Right lobe of liver (tissue), 6 donors: ENCODE measurements around the gene PKDREJ. TPM values are rescaled to one million over a fixed set of nuclear protein-coding genes. Genes with fewer than 3 reads are reported as not detected.

Experiments used
- ATAC-seq, 4 donors: fragments of 200-7000 bp; cut with Tn5 transposase; one replicate each; pipeline ENCODE4 v1.9.1; 2020; ENCODE audit warnings: mild to moderate bottlenecking in 4 of 4, moderate library complexity in 4 of 4
- DNase-seq, 3 donors: peaks; one replicate each; pipeline ENCODE4 v3.0.0-alpha.2; 2020
- H3K27ac ChIP-seq, 3 donors: fragments of 200-600 bp; one replicate each; pipeline ENCODE4 v1.8.0; 2022
- H3K27me3 ChIP-seq, 2 donors: fragments of 200-600 bp; one replicate each; pipeline ENCODE4 v1.8.0; 2022
- H3K36me3 ChIP-seq, 4 donors: fragments of 200-600 bp; sonication (generic) in 1 of 4; one replicate each; pipeline versions ENCODE4 v1.5.1 to v1.8.0; 2017 to 2022; ENCODE audit warnings: control low read depth in 1 of 4
- H3K4me1 ChIP-seq, 4 donors: fragments of 200-600 bp; sonication (generic) in 1 of 4; one replicate each; pipeline versions ENCODE4 v1.5.1 to v1.8.0; 2017 to 2022; ENCODE audit warnings: control low read depth in 1 of 4
- H3K4me3 ChIP-seq, 3 donors: fragments of 200-600 bp; one replicate each; pipeline ENCODE4 v1.8.0; 2022
- H3K9me3 ChIP-seq, 4 donors: fragments of 200-600 bp; sonication (generic) in 1 of 4; one replicate each; pipeline versions ENCODE4 v1.5.1 to v1.8.0; 2017 to 2022; ENCODE audit warnings: control low read depth in 1 of 4
- POLR2A ChIP-seq: fragments of 450-650 bp; IDR thresholded peaks from one replicate; pipeline ENCODE4 v1.6.1; 2017; ENCODE audit warnings: antibody characterized with exemption, mild to moderate bottlenecking
- WGBS: methylation state at CpG from one replicate; pipeline ENCODE4 v1.1.6; 2018; ENCODE audit warnings: low coverage, low lambda C conversion rate; ENCODE audit not compliant: insufficient coverage; ENCODE audit errors: missing lambda C conversion rate; 5-methylcytosine and 5-hydroxymethylcytosine counted together
- intact Hi-C, 2 donors: fragments of 100-400 bp; cut with DNase I; formaldehyde crosslinking; loops; one replicate each; pipeline versions ENCODE4 v1.11.2 to v1.14.1; 2022
- total RNA-seq, 6 experiments: library from RNA; depleted of rRNA in 2 of 6; stranded (reverse); fragments of >200 nt in 2 of 6; fragmentation: NEBNext Ultra II Directional in 3 of 6; extraction: Animal tissue kit (Norgen Biotek cat#: 25700) in 3 of 6; gene quantifications; one replicate each; pipeline versions ENCODE4 v1.1.0 to v1.2.4, GENCODE V29; 2016 to 2023
- TF ChIP-seq, protein P1 (sequence below), 4 donors: fragments of 200-600 bp in 3 of 4; fragments of 450-650 bp in 1 of 4; IDR thresholded peaks; one replicate each; pipeline versions ENCODE4 v1.5.1 to v1.8.0; 2016 to 2022; ENCODE audit warnings: antibody characterized with exemption in 4 of 4, mild to moderate bottlenecking in 2 of 4
- donor health status: DM: no; HTN: yes; CAD: no.
- donor health status: DM: no; HTN: no; CAD: no.
- donor health status: DM: no; HTN: no; CAD: no.
- donor health status: DM: no; HTN: yes; CAD: no.
- donor health status: DM: no; HTN: yes; CAD: no.

The PKDREJ gene
- total RNA-seq, 6 experiments from 2014 or later = 0.05 to 0.07 TPM; not detected in 4

DNA sequence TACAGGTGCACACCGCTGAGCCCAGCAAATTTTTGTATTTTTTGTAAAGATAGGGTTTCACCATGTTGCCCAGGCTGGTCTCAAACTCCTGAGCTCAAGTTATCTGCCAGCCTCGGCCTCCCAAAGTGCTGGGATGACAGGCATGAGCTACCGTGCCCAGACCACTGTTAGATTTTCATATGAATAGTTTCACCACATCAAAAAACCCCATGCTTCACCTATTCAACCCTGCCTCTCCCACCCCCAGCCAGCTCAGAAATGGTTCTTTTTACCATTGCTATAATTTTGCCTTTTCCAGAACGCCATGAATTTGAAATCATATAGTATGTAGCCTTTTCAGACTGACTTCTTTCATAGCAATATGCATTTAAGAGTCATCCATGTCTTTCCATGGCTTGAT is 50.9 kb downstream of the PKDREJ start:
- DNase-seq (no peak), ATAC-seq (no peak)
- no peak for TF ChIP-seq POLR2A
- TF ChIP-seq, protein P1, sequence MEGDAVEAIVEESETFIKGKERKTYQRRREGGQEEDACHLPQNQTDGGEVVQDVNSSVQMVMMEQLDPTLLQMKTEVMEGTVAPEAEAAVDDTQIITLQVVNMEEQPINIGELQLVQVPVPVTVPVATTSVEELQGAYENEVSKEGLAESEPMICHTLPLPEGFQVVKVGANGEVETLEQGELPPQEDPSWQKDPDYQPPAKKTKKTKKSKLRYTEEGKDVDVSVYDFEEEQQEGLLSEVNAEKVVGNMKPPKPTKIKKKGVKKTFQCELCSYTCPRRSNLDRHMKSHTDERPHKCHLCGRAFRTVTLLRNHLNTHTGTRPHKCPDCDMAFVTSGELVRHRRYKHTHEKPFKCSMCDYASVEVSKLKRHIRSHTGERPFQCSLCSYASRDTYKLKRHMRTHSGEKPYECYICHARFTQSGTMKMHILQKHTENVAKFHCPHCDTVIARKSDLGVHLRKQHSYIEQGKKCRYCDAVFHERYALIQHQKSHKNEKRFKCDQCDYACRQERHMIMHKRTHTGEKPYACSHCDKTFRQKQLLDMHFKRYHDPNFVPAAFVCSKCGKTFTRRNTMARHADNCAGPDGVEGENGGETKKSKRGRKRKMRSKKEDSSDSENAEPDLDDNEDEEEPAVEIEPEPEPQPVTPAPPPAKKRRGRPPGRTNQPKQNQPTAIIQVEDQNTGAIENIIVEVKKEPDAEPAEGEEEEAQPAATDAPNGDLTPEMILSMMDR (IDR thresholded peaks at IDR 0.05) = no peak
- intact Hi-C loops = no loop called here
- Histone ChIP-seq H3K27me3 (no peaks in the 10 kb centered on the region), H3K4me1 (no peaks in the 10 kb centered on the region), H3K27ac (no peak overlapping the region), H3K9me3 (no peaks in the 10 kb centered on the region), H3K36me3 (peaks cover 0 to 88% (median 44%) of the 10 kb centered on the region in 4 donors), H3K4me3 (no peak overlapping the region)
- WGBS = 92% methylated on average over 4 of the region's 4 CpGs

DNA sequence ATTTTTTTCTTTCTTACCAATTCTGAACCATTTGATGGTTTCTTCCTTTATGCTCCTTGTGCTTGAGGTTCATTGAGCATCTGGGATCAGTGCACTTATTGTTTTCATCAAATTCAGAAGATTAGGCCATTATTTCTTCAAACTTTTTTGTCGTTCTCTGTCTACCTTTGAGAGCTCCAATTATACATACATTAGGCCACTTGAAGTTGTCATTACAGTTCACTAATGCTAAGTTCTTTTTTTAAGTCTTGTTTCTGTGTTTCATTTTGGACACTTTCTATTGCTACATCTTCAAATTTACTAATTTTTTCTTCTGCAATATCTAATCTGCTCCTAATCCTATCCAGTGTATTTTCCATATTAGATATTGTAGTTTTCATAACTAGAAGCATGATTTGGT is 53.9 kb downstream of the PKDREJ start:
- Histone ChIP-seq H3K27ac (no peak overlapping the region), H3K27me3 (no peaks in the 10 kb centered on the region), H3K9me3 (no peaks in the 10 kb centered on the region), H3K36me3 (peaks cover 0 to 87% (median 40%) of the 10 kb centered on the region in 4 donors), H3K4me3 (no peak overlapping the region), H3K4me1 (no peaks in the 10 kb centered on the region)
- intact Hi-C loops = no loop called here
- 100% methylated on average over 1 of the region's 1 CpG for WGBS
- no peak for TF ChIP-seq POLR2A
- TF ChIP-seq, protein P1 (IDR thresholded peaks at IDR 0.05) = no peak
- ATAC-seq (no peak), DNase-seq (no peak)

Other genes starting within 250 kb of the PKDREJ start
- 100 to 1,000 TPM in 3 of 6 experiments, 10 to 100 TPM in 3; 64.4 to 152 (median 95.1) TPM for gene PPARA, start 112.8 kb downstream of the PKDREJ start, total RNA-seq
- gene CDPF1, start 13.1 kb downstream of the PKDREJ start, total RNA-seq = 1 to 10 TPM; 1.8 to 7.1 (median 3.3) TPM
- gene TTC38, start 4.7 kb upstream of the PKDREJ start, total RNA-seq = 100 to 1,000 TPM in 5 of 6 experiments, 10 to 100 TPM in 1; 91.1 to 278 (median 195) TPM
- under 1 TPM; 0.15 to 0.84 (median 0.52) TPM for gene GTSE1, start 33.5 kb upstream of the PKDREJ start, total RNA-seq
- gene TRMU, start 72.4 kb upstream of the PKDREJ start, total RNA-seq = 10 to 100 TPM; 17.2 to 24.2 (median 19.9) TPM